Measurements from ENCODE around the gene UMPS. TPM values are rescaled to one million over a fixed set of nuclear protein-coding genes. Genes with fewer than 3 reads are reported as not detected.

Gene UMPS
- total RNA-seq, 2 experiments from 2014 or later, result 29.6 to 34.1 TPM

DNA sequence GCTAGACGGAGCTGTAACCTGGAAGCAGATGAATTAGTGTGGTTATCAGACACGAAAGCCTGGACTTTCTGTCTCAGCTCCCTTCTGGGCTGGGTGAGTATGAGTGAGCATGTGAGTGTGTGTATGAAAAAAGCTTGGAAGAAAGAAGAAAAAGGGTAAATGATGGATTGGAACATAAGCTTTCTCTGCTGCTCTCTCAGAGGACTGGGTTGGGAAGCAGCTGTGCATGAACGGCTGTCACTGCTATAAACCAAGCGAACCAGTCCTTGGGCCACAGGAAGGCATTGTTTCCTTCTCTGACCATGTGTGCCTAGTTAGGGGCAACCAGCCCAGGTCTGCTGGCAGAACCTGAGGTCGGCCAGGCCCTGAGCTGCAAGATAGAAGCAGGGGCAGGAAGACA lies 37.0 kb downstream of the UMPS start:
- Mint-ChIP-seq H3K27ac (no peak overlapping the region), H3K4me3 (no peak overlapping the region), H3K4me1 (ENCODE audit: low read depth) (no peaks in the 10 kb centered on the region), H3K27me3 (ENCODE audit: low read depth) (peaks cover 1% of the 10 kb centered on the region), H3K9me3 (no peaks in the 10 kb centered on the region), H3K36me3 (ENCODE audit: low read depth) (no peaks in the 10 kb centered on the region)
- CTCF ChIA-PET, result interaction anchor here (3.1 kb wide), 1 partner anchor 134 kb away, joined by 25 read pairs; no protein-coding TSS in a partner anchor
- no peak for DNase-seq
- intact Hi-C loops (cut with micrococcal nuclease), result no loop called here

DNA sequence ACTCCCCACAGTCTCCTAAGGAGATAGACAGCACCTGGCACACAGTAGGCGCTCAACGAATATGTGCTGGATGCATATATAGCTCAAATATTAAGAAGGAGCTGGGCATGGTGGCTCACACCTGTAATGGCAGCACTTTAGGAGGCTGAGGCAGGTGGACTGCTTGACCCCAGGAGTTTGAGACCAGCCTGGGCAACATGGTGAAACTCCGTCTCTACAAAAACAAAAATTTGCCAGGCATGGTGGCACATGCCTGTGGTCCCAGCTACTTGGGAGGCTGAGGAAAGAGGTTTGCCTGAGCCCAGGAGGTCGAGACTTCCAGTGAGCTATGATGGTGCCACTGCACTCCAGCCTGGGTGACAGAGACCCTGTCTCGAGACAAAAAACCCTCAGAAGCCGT lies 37.4 kb downstream of the UMPS start:
- Mint-ChIP-seq H3K9me3 (no peaks in the 10 kb centered on the region), H3K4me1 (ENCODE audit: low read depth) (no peaks in the 10 kb centered on the region), H3K27me3 (ENCODE audit: low read depth) (peaks cover 3% of the 10 kb centered on the region), H3K4me3 (no peak overlapping the region), H3K27ac (no peak overlapping the region), H3K36me3 (ENCODE audit: low read depth) (no peaks in the 10 kb centered on the region)
- no peak for DNase-seq
- CTCF ChIA-PET, result interaction anchor here (3.1 kb wide), 1 partner anchor 134 kb away, joined by 25 read pairs; no protein-coding TSS in a partner anchor
- intact Hi-C loops (cut with micrococcal nuclease), result no loop called here

DNA sequence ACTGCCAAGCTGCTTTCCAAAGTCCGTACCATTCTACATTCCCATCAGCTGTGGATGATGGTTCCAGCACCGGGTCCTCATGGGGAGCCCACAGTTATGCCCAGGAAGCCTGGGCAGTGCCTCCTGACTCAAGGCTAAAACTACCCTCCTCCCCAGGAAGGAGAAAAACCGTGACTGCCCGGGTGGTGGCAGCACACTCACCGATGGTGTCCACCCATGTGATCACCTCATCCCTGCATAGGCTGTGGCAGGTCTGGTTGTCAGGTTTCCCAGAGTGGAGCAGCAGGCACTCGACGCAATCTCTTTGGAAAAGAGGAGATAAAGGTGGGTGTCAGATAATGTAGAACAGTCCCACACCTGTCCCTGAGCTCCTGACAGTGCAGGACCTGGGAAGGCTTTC lies 38.6 kb downstream of the UMPS start:
- H3K4me3 Mint-ChIP-seq, result no peak overlapping the region
- H3K36me3 Mint-ChIP-seq (ENCODE audit: low read depth), result no peaks in the 10 kb centered on the region
- peaks cover 3% of the 10 kb centered on the region for H3K27me3 Mint-ChIP-seq (ENCODE audit: low read depth)
- H3K9me3 Mint-ChIP-seq, result no peaks in the 10 kb centered on the region
- no peaks in the 10 kb centered on the region for H3K4me1 Mint-ChIP-seq (ENCODE audit: low read depth)
- CTCF ChIA-PET, result interaction anchor here (3.1 kb wide), 1 partner anchor 133 kb away, joined by 25 read pairs; no protein-coding TSS in a partner anchor
- DNase-seq, result peak; percentile 31
- intact Hi-C loops (cut with micrococcal nuclease), result no loop called here
- H3K27ac Mint-ChIP-seq, result no peak overlapping the region

DNA sequence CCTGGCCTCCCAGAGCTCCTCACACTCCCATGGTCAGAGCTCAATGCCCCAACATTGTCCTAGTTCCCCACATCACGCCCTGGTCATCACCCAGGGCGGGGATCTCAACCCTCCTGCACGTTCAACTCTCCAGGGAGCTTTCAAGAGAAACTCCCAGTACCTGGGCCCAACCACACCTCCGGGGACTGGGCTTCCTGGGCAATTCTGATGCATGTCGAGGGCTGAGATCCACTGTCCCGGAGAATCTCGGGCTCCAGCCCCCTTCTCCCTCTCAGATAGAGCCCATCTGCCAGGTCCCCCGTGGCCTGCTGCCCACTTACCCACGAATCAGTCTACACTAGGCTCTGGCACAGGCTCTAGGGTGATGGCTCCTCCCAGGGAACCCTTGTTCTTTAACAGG lies 39.2 kb downstream of the UMPS start:
- no peak for DNase-seq
- peaks cover 3% of the 10 kb centered on the region for H3K27me3 Mint-ChIP-seq (ENCODE audit: low read depth)
- H3K4me1 Mint-ChIP-seq (ENCODE audit: low read depth), result no peaks in the 10 kb centered on the region
- H3K36me3 Mint-ChIP-seq (ENCODE audit: low read depth), result no peaks in the 10 kb centered on the region
- H3K27ac Mint-ChIP-seq, result no peak overlapping the region
- H3K4me3 Mint-ChIP-seq, result no peak overlapping the region
- no peaks in the 10 kb centered on the region for H3K9me3 Mint-ChIP-seq
- CTCF ChIA-PET, result interaction anchor here (2.0 to 3.1 kb wide), 2 partner anchors 8 to 132 kb away, joined by 6 to 25 read pairs; no protein-coding TSS in a partner anchor
- intact Hi-C loops (cut with micrococcal nuclease), result no loop called here

DNA sequence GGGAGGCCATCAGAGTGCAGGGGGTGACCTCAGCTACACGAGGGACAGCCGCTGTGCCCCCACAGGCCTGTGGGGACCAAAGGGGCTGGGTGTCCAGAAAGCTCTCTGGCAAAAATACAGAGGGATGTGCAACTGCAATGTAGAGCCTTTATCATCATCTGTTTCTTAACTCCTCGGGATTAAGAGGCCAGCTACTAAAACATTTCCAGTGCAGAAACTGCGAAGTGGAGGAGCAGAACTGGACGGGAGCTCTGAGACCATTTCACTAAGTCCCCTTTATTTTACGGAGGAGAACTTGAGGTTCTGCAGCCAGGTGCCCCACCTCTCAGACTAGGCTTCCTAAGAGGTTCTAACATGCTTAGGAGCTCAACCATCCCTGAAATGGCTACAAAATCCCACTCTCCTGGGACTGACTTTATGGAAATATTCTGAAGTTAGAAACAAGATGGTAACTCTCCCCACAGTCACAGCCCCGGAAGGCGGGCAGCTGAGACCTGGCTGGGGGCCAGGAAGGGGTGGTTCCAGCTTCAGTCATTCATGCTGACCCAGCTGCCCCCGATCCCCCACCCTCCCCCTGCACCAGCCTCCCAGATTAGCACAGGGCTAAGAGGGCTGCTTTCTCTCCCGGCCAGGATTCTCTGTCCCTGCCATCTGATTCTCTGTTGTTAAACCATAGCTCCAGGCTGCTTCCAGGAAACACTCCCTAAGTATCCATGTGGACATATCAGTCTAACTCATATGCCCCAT lies 40.3 kb downstream of the UMPS start:
- Mint-ChIP-seq H3K27ac (no peak overlapping the region), H3K36me3 (ENCODE audit: low read depth) (no peaks in the 10 kb centered on the region), H3K4me1 (ENCODE audit: low read depth) (no peaks in the 10 kb centered on the region), H3K9me3 (no peaks in the 10 kb centered on the region), H3K27me3 (ENCODE audit: low read depth) (peaks cover 3% of the 10 kb centered on the region), H3K4me3 (no peak overlapping the region)
- CTCF ChIA-PET, result interaction anchor here (1.1 to 2.0 kb wide), 3 partner anchors 9 to 131 kb away, joined by 4 to 6 read pairs (median 5); no protein-coding TSS in a partner anchor
- DNase-seq, result no peak
- intact Hi-C loops (cut with micrococcal nuclease), result no loop called here

DNA sequence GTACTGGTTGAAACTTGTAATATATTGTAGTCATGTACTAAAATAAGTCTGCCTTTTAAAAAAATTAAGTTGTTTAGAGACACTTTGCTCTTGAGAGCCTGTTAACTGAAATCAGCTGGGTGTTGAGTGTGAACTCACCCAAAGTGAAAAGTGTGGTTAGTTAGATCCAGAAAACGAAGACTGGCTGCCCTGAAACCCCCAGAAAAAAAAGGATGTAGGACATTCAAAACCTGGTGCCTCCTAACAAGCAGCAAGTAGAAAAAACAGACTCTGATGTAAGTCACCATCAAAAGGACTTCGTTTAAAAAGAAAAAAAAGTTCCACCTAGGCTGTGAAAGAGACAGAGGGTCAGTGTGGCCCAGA lies 40.8 kb downstream of the UMPS start:
- intact Hi-C loops (cut with micrococcal nuclease), result no loop called here
- peaks cover 3% of the 10 kb centered on the region for H3K27me3 Mint-ChIP-seq (ENCODE audit: low read depth)
- H3K36me3 Mint-ChIP-seq (ENCODE audit: low read depth), result no peaks in the 10 kb centered on the region

DNA sequence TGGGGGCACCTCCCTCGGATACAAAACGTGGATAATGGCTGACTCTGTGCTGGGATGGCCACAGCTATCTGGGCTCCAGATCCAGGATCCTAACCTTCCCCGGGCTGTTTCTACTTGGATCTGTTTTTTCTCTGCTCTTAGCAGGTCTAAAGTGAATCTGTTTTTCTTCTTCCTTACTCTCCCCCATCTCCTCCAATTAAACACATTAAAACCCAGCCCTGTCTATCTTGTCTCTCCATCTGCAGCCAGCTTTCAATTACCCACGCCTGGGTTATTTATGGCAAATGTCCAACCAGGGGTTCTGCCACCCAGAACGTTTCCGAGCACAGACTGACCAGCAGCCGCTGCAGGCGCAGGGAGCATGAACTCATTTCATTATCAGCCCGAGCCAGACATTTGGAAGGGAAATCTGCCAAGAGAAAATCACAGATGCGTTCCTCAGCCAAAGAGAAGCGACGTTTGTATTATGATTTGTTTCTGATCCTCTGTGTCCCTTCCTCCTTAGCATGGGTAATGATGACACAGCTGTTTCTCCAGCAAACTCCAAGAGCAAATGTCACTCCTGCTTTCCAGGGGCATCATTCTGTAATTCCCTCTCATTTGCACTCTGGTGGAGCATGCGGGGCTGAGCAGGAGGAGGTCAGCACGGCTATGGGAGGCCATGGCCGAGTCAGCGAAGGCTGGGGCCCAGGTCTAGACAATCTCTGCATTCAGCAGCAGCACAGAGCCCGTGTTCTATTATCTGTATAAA lies 42.0 kb downstream of the UMPS start:
- CTCF ChIA-PET, result interaction anchor here (0.6 to 1.2 kb wide), 3 partner anchors 11 to 236 kb away, joined by 3 to 5 read pairs (median 3); no protein-coding TSS in a partner anchor
- Mint-ChIP-seq H3K27me3 (ENCODE audit: low read depth) (peaks cover 3% of the 10 kb centered on the region), H3K4me3 (no peak overlapping the region), H3K36me3 (ENCODE audit: low read depth) (no peaks in the 10 kb centered on the region), H3K9me3 (no peaks in the 10 kb centered on the region), H3K27ac (no peak overlapping the region), H3K4me1 (ENCODE audit: low read depth) (no peaks in the 10 kb centered on the region)
- intact Hi-C loops (cut with micrococcal nuclease), result no loop called here
- no peak for DNase-seq

More for the DNA sequence above, 40.8 kb downstream of the UMPS start:
- Mint-ChIP-seq H3K4me3 (no peak overlapping the region), H3K27ac (no peak overlapping the region), H3K9me3 (no peaks in the 10 kb centered on the region), H3K4me1 (ENCODE audit: low read depth) (no peaks in the 10 kb centered on the region)
- CTCF ChIA-PET, result interaction anchor here (1.2 to 2.0 kb wide), 2 partner anchors 10 to 130 kb away, joined by 5 to 6 read pairs; no protein-coding TSS in a partner anchor
- DNase-seq, result no peak

DNA sequence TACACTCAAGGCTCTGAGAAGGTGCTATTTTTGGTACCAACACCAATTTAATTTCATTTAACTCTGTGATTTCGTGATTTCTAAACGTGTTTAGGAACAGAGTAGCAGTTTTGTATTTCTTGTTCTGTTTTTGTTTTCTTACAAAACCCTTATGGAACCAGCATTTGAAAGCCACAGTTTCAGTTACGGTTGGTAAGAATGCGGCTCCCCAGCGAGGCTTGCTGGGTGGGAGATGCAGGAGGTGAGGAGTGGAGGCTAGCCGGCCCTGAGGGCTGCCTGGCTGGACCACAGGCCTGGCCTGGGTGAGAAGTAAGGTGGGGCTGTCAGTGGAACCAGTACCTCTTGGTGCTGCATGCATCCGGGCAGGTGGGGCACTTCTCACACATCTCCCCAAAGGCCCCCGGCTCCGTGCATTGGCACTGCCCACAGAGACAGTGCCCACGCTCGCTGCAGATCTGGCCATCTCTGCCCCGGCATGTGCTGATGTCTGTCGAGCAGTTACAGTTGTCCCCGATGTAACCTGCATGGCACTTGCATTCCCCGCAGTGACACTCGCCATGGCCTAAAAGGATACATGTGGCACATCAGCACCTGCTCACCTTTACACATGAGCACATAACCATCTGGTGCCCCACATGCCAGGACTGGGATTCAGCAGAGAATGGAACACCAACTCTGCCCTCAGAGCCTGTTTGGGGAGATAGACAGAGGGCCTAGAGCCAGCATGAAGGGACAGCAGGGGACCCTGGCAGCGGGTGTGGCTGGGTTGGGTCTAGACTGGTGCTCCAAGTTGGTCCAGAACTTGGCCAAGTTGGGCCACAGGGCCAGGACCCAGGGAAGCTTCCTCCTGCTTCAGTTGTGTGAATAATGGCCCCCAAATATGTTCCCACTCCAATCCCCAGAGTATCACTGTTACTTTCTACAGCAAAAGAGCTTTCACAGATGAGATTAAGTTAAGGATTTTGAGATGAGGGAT lies 43.4 kb downstream of the UMPS start:
- no peak overlapping the region for H3K27ac Mint-ChIP-seq
- H3K9me3 Mint-ChIP-seq, result no peaks in the 10 kb centered on the region
- H3K27me3 Mint-ChIP-seq (ENCODE audit: low read depth), result peaks cover 3% of the 10 kb centered on the region
- no peak overlapping the region for H3K4me3 Mint-ChIP-seq
- CTCF ChIA-PET, result interaction anchor here (1.3 to 1.5 kb wide), 2 partner anchors 15 to 127 kb away, joined by 3 read pairs; no protein-coding TSS in a partner anchor
- DNase-seq, result no peak
- intact Hi-C loops (cut with micrococcal nuclease), result no loop called here
- no peaks in the 10 kb centered on the region for H3K36me3 Mint-ChIP-seq (ENCODE audit: low read depth)
- H3K4me1 Mint-ChIP-seq (ENCODE audit: low read depth), result no peaks in the 10 kb centered on the region

DNA sequence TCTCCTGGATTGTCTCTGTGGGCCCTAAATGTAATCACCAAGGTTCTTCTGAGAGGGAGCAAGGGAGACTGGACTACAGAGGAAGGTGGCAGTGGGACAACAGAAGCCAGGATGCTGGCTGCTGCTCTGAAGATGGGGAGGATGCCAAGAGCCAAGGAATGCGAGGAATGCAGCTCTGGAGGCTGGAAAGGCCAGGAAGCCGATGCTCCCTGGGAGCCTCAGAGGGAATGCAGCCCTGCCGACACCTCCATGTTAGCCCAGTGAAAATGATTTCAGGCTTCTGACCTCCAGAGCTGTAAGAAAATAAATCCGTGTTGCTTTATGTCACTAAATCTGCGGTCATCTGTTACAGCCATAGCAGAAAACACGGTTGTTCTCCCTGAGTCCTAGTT lies 44.1 kb downstream of the UMPS start:
- Mint-ChIP-seq H3K36me3 (ENCODE audit: low read depth) (no peaks in the 10 kb centered on the region), H3K4me3 (no peak overlapping the region), H3K4me1 (ENCODE audit: low read depth) (no peaks in the 10 kb centered on the region), H3K27me3 (ENCODE audit: low read depth) (peaks cover 3% of the 10 kb centered on the region), H3K27ac (no peak overlapping the region), H3K9me3 (no peaks in the 10 kb centered on the region)
- no peak for DNase-seq
- CTCF ChIA-PET, result interaction anchor here (1.3 to 1.5 kb wide), 2 partner anchors 16 to 127 kb away, joined by 3 read pairs; no protein-coding TSS in a partner anchor
- intact Hi-C loops (cut with micrococcal nuclease), result no loop called here

DNA sequence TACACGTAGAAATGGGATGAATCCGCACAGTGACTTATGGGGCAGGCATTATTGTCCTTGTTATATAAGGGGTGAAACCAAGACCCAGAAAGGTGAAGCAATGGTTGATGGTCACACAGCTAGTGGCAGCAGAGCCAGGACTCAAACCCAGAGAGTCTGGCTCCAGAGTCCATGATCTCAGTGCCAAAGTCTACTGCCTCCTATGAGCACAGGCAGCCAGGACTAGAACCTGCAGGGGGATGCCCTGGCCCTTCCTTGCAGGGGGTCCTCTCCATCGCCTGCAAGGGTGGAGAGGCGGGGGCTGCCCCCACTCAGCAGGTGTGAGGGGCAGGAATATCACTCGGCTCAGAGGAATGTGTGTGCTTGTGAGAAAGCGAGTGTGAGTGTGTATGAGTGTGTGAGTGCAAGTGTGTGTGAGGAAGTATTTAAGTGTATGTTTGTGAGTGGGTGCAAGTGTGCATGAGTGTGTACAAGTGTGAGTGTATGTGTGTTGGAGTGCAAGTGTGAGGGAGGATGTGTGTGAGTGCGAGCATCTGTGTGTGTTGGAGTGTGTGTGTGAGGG lies 44.7 kb downstream of the UMPS start:
- CTCF ChIA-PET, result interaction anchor here (1.3 to 1.5 kb wide), 2 partner anchors 16 to 126 kb away, joined by 3 read pairs; no protein-coding TSS in a partner anchor

DNA sequence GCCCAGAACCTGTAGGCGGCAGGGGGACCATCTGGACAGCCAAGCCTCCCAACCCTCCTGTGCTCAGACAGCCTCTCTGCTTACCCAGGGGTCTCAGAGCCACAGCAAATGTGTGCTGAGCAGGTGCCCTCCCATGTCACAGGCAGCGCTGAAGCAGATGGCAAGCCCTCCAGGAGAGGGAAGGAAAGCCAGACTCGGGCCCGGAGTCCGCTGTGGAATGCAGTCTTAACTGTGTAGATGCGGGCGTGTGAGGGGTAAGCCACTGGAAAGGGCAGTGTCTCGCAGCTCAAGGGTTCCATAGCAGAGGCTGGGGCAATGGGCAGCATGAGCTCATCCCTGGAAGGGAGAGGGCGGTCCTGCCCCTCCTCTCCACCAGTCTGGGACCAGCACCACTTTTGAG lies 45.6 kb downstream of the UMPS start:
- no peak overlapping the region for H3K4me3 Mint-ChIP-seq
- no peaks in the 10 kb centered on the region for H3K9me3 Mint-ChIP-seq
- CTCF ChIA-PET, result no interaction called here
- H3K36me3 Mint-ChIP-seq (ENCODE audit: low read depth), result no peaks in the 10 kb centered on the region
- peaks cover 3% of the 10 kb centered on the region for H3K27me3 Mint-ChIP-seq (ENCODE audit: low read depth)
- no peak overlapping the region for H3K27ac Mint-ChIP-seq
- no peak for DNase-seq
- intact Hi-C loops (cut with micrococcal nuclease), result no loop called here
- H3K4me1 Mint-ChIP-seq (ENCODE audit: low read depth), result peaks cover 8% of the 10 kb centered on the region

More for the DNA sequence above, 44.7 kb downstream of the UMPS start:
- no peaks in the 10 kb centered on the region for H3K9me3 Mint-ChIP-seq
- H3K4me3 Mint-ChIP-seq, result no peak overlapping the region
- DNase-seq, result no peak
- H3K27ac Mint-ChIP-seq, result no peak overlapping the region
- intact Hi-C loops (cut with micrococcal nuclease), result no loop called here
- H3K4me1 Mint-ChIP-seq (ENCODE audit: low read depth), result no peaks in the 10 kb centered on the region
- no peaks in the 10 kb centered on the region for H3K36me3 Mint-ChIP-seq (ENCODE audit: low read depth)
- peaks cover 3% of the 10 kb centered on the region for H3K27me3 Mint-ChIP-seq (ENCODE audit: low read depth)
